Non-pigmented ciliary epithelial cell (primary cell): ENCODE measurements around the gene TENM4.

Experiments
- DNase-seq: peaks from one replicate; pipeline ENCODE4 v3.0.0-alpha.2; 2010; ENCODE audit warnings: low read depth

TENM4 gene

GRCh38 chr11:78810559-78811009 is 630.2 kb downstream of the TENM4 start:
- no peak for DNase-seq

- no peak for DNase-seq
Measured at GRCh38 chr11:78809931-78810541, 630.8 kb downstream of the TENM4 start.

GRCh38 chr11:78808923-78809322 is 631.9 kb downstream of the TENM4 start:
- DNase-seq, result no peak

- DNase-seq, result no peak
Measured at GRCh38 chr11:78807351-78807750, 633.5 kb downstream of the TENM4 start.

GRCh38 chr11:78806214-78807004 is 634.4 kb downstream of the TENM4 start:
- DNase-seq, result no peak

- DNase-seq, result no peak
Measured at GRCh38 chr11:78804991-78805390, 635.8 kb downstream of the TENM4 start.

GRCh38 chr11:78803995-78804394 is 636.8 kb downstream of the TENM4 start:
- DNase-seq, result no peak

- no peak for DNase-seq
Measured at GRCh38 chr11:78802058-78802761, 638.6 kb downstream of the TENM4 start.

GRCh38 chr11:78801161-78801884 is 639.5 kb downstream of the TENM4 start:
- DNase-seq, result peak; percentile 75

- no peak for DNase-seq
Measured at GRCh38 chr11:78800756-78801155, 640.1 kb downstream of the TENM4 start.

GRCh38 chr11:78800096-78800690 is 640.6 kb downstream of the TENM4 start:
- no peak for DNase-seq

GRCh38 chr11:78798663-78799062 is 642.2 kb downstream of the TENM4 start:
- no peak for DNase-seq

- no peak for DNase-seq
Measured at GRCh38 chr11:78797559-78797958, 643.3 kb downstream of the TENM4 start.

GRCh38 chr11:78796956-78797355 is 643.9 kb downstream of the TENM4 start:
- DNase-seq, result peak; percentile 56

GRCh38 chr11:78795621-78796261 is 645.1 kb downstream of the TENM4 start:
- no peak for DNase-seq

GRCh38 chr11:78791964-78792363 is 648.9 kb downstream of the TENM4 start:
- DNase-seq, result no peak

- DNase-seq, result no peak
Measured at GRCh38 chr11:78791254-78791653, 649.6 kb downstream of the TENM4 start.

GRCh38 chr11:78790784-78791183 is 650.0 kb downstream of the TENM4 start:
- no peak for DNase-seq

- no peak for DNase-seq
Measured at GRCh38 chr11:78789375-78789774, 651.5 kb downstream of the TENM4 start.

GRCh38 chr11:78788533-78788932 is 652.3 kb downstream of the TENM4 start:
- DNase-seq, result no peak

- no peak for DNase-seq
Measured at GRCh38 chr11:78787696-78788095, 653.1 kb downstream of the TENM4 start.
